A549 (cell line): Measurements from ENCODE around the gene SLC22A2.

Experiments
- ESRRA ChIP-seq: fragments of 150-350 bp; IDR thresholded peaks from 2 replicates; pipeline ENCODE4 v1.6.1; 2014; ENCODE audit warnings: mild to moderate bottlenecking, low read length, borderline replicate concordance
- MAFK ChIP-seq: fragments of 450-650 bp; IDR thresholded peaks from 2 replicates; pipeline ENCODE4 v1.6.1; 2014; ENCODE audit not compliant: partially characterized antibody
- POLR2A ChIP-seq: IDR thresholded peaks from 2 replicates; pipeline ENCODE4 v1.6.1; 2012; ENCODE audit warnings: mild to moderate bottlenecking, low read length

- TF ChIP-seq POLR2A (no peak), MAFK (no peak), ESRRA (no peak)
These were observed 5.3 kb downstream of the SLC22A2 start for GRCh38 chr6:160253292-160253691.
